ENCODE data around the gene ZNF467. TPM values are rescaled to one million over a fixed set of nuclear protein-coding genes. Genes with fewer than 3 reads are reported as not detected.

The ZNF467 gene
- total RNA-seq, 1 experiment from 2014 or later = 11.3 TPM

DNA sequence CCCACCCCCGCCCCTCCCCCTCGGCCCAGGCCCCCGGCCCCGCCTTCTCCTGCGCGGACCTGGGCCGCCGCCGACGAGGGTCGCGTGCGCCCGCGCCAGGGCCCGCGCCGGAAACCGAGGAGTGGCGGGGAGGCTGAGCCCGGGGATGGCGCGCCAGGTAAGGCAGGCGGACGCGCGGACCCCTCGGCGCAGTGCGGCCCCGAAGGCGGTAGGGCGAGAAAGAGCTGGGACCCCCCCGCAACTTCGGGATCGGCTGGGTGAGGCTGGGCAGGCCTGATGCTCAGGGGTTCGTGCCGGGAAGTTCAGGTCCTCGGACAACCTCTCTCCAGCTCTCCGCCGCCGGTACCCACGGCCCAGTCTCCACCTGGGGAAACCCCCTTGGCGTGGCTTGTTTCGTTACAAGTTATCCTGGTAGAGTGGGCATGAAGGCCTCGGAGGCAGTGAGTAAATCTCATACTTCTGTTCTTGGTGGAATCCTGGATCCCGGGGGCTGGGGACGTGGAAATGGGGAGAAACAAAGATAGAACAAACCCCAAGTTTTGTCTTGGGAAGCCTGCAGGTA, 58.4 kb downstream of the ZNF467 start:
- no TSS peak for BruUV-seq (replicated peaks)
- ChIA-PET POLR2A (no interaction called here), RAD21 (ENCODE audit: low non-redundant PET in 1 of 2, low total read pairs in 2 of 2, uncharacterized antibody in 2 of 2, unreplicated experiment in 2 of 2) (no interaction called here), CTCF (no interaction called here)
- H3K36me3 ChIP-seq (ENCODE audit: control insufficient read depth in 1 of 2, insufficient read depth in 2 of 2, low read length in 2 of 2) = no peaks in the 10 kb centered on the region
- H4K20me1 ChIP-seq (ENCODE audit: insufficient read depth) = no peaks in the 10 kb centered on the region
- H3K79me2 ChIP-seq (ENCODE audit: insufficient read depth, low read length) = no peaks in the 10 kb centered on the region
- TF ChIP-seq, protein P1, sequence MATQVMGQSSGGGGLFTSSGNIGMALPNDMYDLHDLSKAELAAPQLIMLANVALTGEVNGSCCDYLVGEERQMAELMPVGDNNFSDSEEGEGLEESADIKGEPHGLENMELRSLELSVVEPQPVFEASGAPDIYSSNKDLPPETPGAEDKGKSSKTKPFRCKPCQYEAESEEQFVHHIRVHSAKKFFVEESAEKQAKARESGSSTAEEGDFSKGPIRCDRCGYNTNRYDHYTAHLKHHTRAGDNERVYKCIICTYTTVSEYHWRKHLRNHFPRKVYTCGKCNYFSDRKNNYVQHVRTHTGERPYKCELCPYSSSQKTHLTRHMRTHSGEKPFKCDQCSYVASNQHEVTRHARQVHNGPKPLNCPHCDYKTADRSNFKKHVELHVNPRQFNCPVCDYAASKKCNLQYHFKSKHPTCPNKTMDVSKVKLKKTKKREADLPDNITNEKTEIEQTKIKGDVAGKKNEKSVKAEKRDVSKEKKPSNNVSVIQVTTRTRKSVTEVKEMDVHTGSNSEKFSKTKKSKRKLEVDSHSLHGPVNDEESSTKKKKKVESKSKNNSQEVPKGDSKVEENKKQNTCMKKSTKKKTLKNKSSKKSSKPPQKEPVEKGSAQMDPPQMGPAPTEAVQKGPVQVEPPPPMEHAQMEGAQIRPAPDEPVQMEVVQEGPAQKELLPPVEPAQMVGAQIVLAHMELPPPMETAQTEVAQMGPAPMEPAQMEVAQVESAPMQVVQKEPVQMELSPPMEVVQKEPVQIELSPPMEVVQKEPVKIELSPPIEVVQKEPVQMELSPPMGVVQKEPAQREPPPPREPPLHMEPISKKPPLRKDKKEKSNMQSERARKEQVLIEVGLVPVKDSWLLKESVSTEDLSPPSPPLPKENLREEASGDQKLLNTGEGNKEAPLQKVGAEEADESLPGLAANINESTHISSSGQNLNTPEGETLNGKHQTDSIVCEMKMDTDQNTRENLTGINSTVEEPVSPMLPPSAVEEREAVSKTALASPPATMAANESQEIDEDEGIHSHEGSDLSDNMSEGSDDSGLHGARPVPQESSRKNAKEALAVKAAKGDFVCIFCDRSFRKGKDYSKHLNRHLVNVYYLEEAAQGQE (IDR thresholded peaks at IDR 0.05; ENCODE audit: low read depth) = no peak
- no peak for TF ChIP-seq EZH2phosphoT487 (IDR thresholded peaks at IDR 0.05; ENCODE audit: borderline replicate concordance)
- TF ChIP-seq RAD21 (IDR thresholded peaks at IDR 0.05; ENCODE audit: low read depth) = no peak
- no peak for TF ChIP-seq SIN3A (IDR thresholded peaks at IDR 0.05; ENCODE audit: low read depth)
- TF ChIP-seq FOSL1 (IDR thresholded peaks at IDR 0.05; ENCODE audit: low read depth) = no peak
- TF ChIP-seq TCF7L2 (IDR thresholded peaks at IDR 0.05; ENCODE audit: borderline replicate concordance, extremely low read depth, insufficient read depth, insufficient read length) = no peak
- TF ChIP-seq ELF1 (IDR thresholded peaks at IDR 0.05; ENCODE audit: borderline replicate concordance, low read depth) = no peak
- TF ChIP-seq JUND (IDR thresholded peaks at IDR 0.05) = no peak
- no peak for TF ChIP-seq ZFX (IDR thresholded peaks at IDR 0.05)
- TF ChIP-seq YY1 (IDR thresholded peaks at IDR 0.05; ENCODE audit: extremely low read depth, insufficient replicate concordance, low read depth, low read length) = no peak
- TF ChIP-seq ZNF274 (IDR thresholded peaks at IDR 0.05; ENCODE audit: low read depth, low read length) = no peak
- no peak for TF ChIP-seq CEBPB (IDR thresholded peaks at IDR 0.05; ENCODE audit: low read depth)
- TF ChIP-seq CBX3 (IDR thresholded peaks at IDR 0.05; ENCODE audit: low read depth) = no peak
- TF ChIP-seq SRF (IDR thresholded peaks at IDR 0.05; ENCODE audit: low read depth) = no peak
- TF ChIP-seq, protein P2, sequence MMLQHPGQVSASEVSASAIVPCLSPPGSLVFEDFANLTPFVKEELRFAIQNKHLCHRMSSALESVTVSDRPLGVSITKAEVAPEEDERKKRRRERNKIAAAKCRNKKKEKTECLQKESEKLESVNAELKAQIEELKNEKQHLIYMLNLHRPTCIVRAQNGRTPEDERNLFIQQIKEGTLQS (IDR thresholded peaks at IDR 0.05) = no peak
- no peak for TF ChIP-seq POLR2AphosphoS5 (IDR thresholded peaks at IDR 0.05; ENCODE audit: low read depth, low read length)
- TF ChIP-seq SP1 (IDR thresholded peaks at IDR 0.05; ENCODE audit: low read depth) = no peak
- no peak overlapping the region for H3K4me3 ChIP-seq (replicated peaks in 1 of 2; ENCODE audit: low read depth in 1 of 2, low read length in 2 of 2)
- no peaks in the 10 kb centered on the region for H3K27me3 ChIP-seq (ENCODE audit: insufficient read depth, low read length)
- H3K4me2 ChIP-seq (ENCODE audit: low read length) = no peak overlapping the region
- no peaks in the 10 kb centered on the region for H3K9me2 ChIP-seq (ENCODE audit: insufficient read depth)
- no peak overlapping the region for H2AFZ ChIP-seq (ENCODE audit: low read depth, low read length, poor library complexity, severe bottlenecking)
- no peak overlapping the region for H3K27ac ChIP-seq (ENCODE audit: low read depth, low read length)
- no peak overlapping the region for H3K9ac ChIP-seq (ENCODE audit: low read length)
- peaks cover 0 to 12% of the 10 kb centered on the region in 2 experiments; a peak in 1 of 4 replicates for H3K9me3 ChIP-seq (ENCODE audit: control insufficient read depth in 1 of 2, insufficient read depth in 1 of 2, low read depth in 1 of 2, low read length in 2 of 2)
- peaks cover 4 to 17% of the 10 kb centered on the region in 2 experiments; a peak in 3 of 4 replicates for H3K4me1 ChIP-seq (ENCODE audit: control insufficient read depth in 1 of 2, insufficient read depth in 2 of 2, low read length in 2 of 2)
- intact Hi-C loops (cut with micrococcal nuclease) = no loop called here
- ATAC-seq = no peak
- no peak for DNase-seq (ENCODE audit: low read depth, low spot score)

Other genes starting within 250 kb of the ZNF467 start
- gene ZNF862, start 64.8 kb upstream of the ZNF467 start, total RNA-seq (2021; ENCODE audit: unreplicated experiment) = 8.5 TPM
- 25.5 TPM for gene ATP6V0E2, start 100.4 kb upstream of the ZNF467 start, total RNA-seq (2021; ENCODE audit: unreplicated experiment)

Measured in HCT116 (cell line).